Glutamatergic neuron (in vitro differentiated cells): ENCODE data around the gene PPM1K. TPM values are rescaled to one million over a fixed set of nuclear protein-coding genes. Genes with fewer than 3 reads are reported as not detected.

Source experiments
- DNase-seq: peaks from one replicate; pipeline ENCODE4 v3.0.0; 2022
- H3K27ac Mint-ChIP-seq: one replicate; pipeline ENCODE4 v1.8.0; 2020; ENCODE audit warnings: mild to moderate bottlenecking, mixed read lengths, inconsistent platforms; ENCODE audit not compliant: unreplicated experiment
- H3K27me3 Mint-ChIP-seq: one replicate; pipeline ENCODE4 v1.8.0; 2020; ENCODE audit warnings: mild to moderate bottlenecking, moderate library complexity, mixed read lengths, inconsistent platforms; ENCODE audit not compliant: unreplicated experiment
- H3K36me3 Mint-ChIP-seq: one replicate; pipeline ENCODE4 v1.8.0; 2020; ENCODE audit warnings: mild to moderate bottlenecking, mixed read lengths, inconsistent platforms; ENCODE audit not compliant: unreplicated experiment
- H3K4me1 Mint-ChIP-seq: one replicate; pipeline ENCODE4 v1.8.0; 2020; ENCODE audit warnings: mild to moderate bottlenecking, low read depth, mixed read lengths, inconsistent platforms; ENCODE audit not compliant: unreplicated experiment
- H3K4me3 Mint-ChIP-seq: one replicate; pipeline ENCODE4 v1.8.0; 2020; ENCODE audit warnings: mild to moderate bottlenecking, mixed read lengths, inconsistent platforms; ENCODE audit not compliant: unreplicated experiment
- H3K9me3 Mint-ChIP-seq: one replicate; pipeline ENCODE4 v1.8.0; 2020; ENCODE audit warnings: mild to moderate bottlenecking, moderate library complexity, mixed read lengths, inconsistent platforms; ENCODE audit not compliant: unreplicated experiment
- total RNA-seq: library from RNA; stranded (reverse); fragmentation: NEBNext Ultra II Directional; extraction: Animal tissue kit (Norgen Biotek cat#: 25700); gene quantifications from one replicate; pipeline ENCODE4 v1.2.1, GENCODE V29; 2021; ENCODE audit not compliant: unreplicated experiment
- TF ChIP-seq, protein P1 (sequence below): fragments of 200-600 bp; sonication (generic); IDR thresholded peaks from one replicate; pipeline ENCODE4 v1.5.0; 2021; ENCODE audit not compliant: partially characterized antibody, unreplicated experiment

The PPM1K gene
- total RNA-seq, 1 donor from 2014 or later: 19.0 TPM

DNA sequence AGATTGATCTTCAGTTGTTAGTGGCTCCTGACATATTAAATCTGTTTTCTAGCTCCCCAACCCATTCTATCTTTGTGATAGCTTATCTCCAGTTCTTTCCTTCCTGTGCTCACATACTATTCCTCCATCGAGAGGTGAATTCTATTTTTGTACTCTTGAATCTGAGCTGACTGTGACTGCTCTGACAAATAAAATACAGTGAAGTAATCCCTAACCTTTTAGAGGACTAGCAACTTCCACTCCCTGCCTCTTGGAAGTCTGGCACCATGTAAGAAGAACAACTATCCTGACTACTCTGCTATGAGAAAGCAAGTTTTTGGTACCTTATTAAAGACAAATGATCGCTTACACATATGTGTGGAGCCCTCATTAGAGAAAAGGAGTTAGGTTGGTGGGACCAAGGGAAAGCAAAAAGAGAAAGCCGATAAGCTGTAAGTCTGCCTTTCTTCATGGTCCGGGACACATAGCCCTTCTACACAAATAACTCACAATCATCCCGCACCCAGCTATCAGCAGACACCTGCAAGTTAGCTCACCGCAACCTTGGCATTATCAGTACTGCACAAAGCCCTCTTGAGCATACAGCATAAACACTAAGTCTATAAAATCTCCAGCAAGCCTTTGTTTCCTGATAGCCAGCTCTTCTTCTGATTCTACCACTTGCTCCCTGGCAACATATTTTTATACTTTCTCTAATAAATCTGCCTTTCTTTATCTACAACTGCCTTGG, 13.5 kb upstream of the PPM1K start:
- TF ChIP-seq, protein P1, sequence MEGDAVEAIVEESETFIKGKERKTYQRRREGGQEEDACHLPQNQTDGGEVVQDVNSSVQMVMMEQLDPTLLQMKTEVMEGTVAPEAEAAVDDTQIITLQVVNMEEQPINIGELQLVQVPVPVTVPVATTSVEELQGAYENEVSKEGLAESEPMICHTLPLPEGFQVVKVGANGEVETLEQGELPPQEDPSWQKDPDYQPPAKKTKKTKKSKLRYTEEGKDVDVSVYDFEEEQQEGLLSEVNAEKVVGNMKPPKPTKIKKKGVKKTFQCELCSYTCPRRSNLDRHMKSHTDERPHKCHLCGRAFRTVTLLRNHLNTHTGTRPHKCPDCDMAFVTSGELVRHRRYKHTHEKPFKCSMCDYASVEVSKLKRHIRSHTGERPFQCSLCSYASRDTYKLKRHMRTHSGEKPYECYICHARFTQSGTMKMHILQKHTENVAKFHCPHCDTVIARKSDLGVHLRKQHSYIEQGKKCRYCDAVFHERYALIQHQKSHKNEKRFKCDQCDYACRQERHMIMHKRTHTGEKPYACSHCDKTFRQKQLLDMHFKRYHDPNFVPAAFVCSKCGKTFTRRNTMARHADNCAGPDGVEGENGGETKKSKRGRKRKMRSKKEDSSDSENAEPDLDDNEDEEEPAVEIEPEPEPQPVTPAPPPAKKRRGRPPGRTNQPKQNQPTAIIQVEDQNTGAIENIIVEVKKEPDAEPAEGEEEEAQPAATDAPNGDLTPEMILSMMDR: no peak
- H3K4me1 Mint-ChIP-seq: peaks cover 3% of the 10 kb centered on the region
- no peaks in the 10 kb centered on the region for H3K36me3 Mint-ChIP-seq
- no peak overlapping the region for H3K4me3 Mint-ChIP-seq
- peaks cover 2% of the 10 kb centered on the region for H3K27me3 Mint-ChIP-seq
- H3K27ac Mint-ChIP-seq: no peak overlapping the region
- no peak for DNase-seq
- H3K9me3 Mint-ChIP-seq: peaks cover 3% of the 10 kb centered on the region

DNA sequence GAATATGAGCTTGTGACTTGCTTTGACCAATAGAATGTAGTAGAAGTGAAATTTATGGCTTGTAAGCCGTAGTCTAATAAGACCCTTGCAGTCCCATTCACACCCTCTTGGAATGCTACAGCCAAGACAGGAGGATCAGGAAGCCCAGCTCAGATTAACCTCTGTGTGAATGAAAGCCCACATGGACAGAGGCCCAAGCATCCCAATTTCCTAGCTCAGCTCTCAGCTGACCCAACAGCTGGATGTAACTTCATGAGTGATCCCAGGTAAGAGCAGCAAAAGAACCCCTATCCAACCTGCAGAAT, 12.8 kb upstream of the PPM1K start:
- Mint-ChIP-seq H3K4me3 (no peak overlapping the region), H3K4me1 (peaks cover 3% of the 10 kb centered on the region), H3K27ac (no peak overlapping the region), H3K27me3 (peaks cover 2% of the 10 kb centered on the region), H3K9me3 (peaks cover 3% of the 10 kb centered on the region), H3K36me3 (no peaks in the 10 kb centered on the region)
- no peak for DNase-seq
- TF ChIP-seq, protein P1: no peak

DNA sequence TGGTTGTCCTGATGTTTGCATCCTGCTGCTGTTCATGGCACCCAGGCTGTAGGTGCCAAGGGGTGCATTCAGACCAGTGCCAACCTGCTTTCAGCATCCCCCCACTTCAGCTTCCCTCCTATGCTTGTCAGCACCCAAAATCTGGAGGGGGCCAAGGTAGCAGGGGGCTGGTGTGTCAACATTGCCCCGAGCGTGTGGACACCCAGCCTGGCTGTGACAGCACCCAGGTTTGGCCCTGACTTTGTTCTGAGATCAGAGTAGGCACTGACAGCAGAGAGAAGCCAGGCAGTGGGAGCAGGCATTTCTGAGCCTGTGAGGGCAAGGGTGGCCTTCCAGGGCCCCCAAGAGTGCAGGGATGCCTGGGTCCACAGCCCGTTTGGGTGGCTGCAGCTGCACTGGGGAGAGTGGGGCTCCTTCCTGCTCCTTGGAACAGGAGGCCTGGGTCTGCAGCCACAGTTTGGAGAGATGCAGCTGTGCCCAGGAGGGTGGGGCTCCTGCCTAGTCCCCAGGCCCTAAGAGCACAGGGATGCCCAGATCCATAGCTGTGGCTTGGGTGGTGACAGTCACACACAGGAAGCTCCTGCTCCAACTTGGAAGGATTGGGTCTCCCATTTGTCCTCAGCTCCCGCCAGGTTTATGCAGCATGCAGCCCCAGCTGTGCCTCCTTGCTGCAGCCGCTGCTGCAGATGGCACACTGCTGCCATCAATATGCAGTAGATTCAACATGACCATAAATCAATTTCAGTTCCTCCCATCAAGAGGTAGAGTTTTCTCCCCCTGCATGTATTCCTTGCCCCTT, 12.3 kb upstream of the PPM1K start:
- H3K9me3 Mint-ChIP-seq: peaks cover 3% of the 10 kb centered on the region

DNA sequence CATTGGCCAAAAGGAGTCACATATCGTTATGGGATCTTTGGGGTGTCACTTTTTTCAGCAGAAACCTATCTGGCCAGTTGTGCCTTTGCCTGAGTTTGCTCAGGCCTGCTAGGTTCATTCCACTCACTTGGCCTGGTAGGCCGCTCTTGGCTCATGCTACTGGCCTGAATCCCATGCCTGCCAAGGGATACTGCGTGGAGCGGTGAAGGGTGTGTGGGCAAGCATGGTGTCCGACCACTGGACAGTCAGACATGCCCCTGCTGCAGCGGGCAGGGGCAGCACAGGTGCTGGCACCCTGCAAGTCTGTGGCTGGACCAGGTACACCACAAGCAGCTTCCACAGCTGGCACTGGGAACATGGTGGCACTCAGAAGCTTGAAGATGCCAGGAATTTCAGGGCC, 11.3 kb upstream of the PPM1K start:
- H3K27ac Mint-ChIP-seq: no peak overlapping the region
- H3K4me1 Mint-ChIP-seq: peaks cover 3% of the 10 kb centered on the region
- H3K9me3 Mint-ChIP-seq: peaks cover 3% of the 10 kb centered on the region
- no peak overlapping the region for H3K4me3 Mint-ChIP-seq
- H3K27me3 Mint-ChIP-seq: peaks cover 2% of the 10 kb centered on the region
- TF ChIP-seq, protein P1: no peak
- no peaks in the 10 kb centered on the region for H3K36me3 Mint-ChIP-seq
- no peak for DNase-seq

More for the DNA sequence above, 12.3 kb upstream of the PPM1K start:
- H3K36me3 Mint-ChIP-seq: no peaks in the 10 kb centered on the region
- H3K4me3 Mint-ChIP-seq: no peak overlapping the region
- H3K27ac Mint-ChIP-seq: no peak overlapping the region
- TF ChIP-seq, protein P1: no peak
- DNase-seq: no peak
- peaks cover 2% of the 10 kb centered on the region for H3K27me3 Mint-ChIP-seq
- H3K4me1 Mint-ChIP-seq: peaks cover 3% of the 10 kb centered on the region

DNA sequence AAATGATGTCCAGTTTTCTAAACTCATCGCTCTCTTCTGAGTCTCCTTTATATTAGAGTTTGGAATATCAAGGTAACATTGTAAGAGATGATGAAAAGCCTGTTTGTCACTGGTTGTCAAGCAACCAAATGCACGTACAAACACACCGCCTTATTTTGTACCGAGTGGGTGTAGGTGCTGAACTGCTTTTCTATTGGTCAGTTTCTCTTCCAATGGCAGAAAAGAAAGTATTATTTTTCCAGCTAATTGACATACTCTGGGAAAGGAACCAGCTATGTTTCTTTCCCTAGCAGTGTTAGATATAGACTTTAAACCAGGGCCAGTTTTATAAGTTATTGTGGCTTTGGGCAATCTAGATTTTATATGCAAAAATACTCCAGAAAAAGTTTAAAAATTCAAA, 6.6 kb upstream of the PPM1K start:
- no peaks in the 10 kb centered on the region for H3K36me3 Mint-ChIP-seq
- no peaks in the 10 kb centered on the region for H3K27me3 Mint-ChIP-seq
- H3K4me1 Mint-ChIP-seq: no peaks in the 10 kb centered on the region
- no peak overlapping the region for H3K4me3 Mint-ChIP-seq
- TF ChIP-seq, protein P1: no peak
- no peak for DNase-seq
- H3K9me3 Mint-ChIP-seq: no peaks in the 10 kb centered on the region
- H3K27ac Mint-ChIP-seq: no peak overlapping the region
